Upper lobe of right lung (tissue), 1 donor: ENCODE data around the gene OTOP2. TPM values are rescaled to one million over a fixed set of nuclear protein-coding genes. Genes with fewer than 3 reads are reported as not detected.

Source experiments
- ATAC-seq: fragments of 200-7000 bp; cut with Tn5 transposase; one replicate; pipeline ENCODE4 v1.9.1; 2020; ENCODE audit warnings: mild to moderate bottlenecking, moderate library complexity
- DNase-seq: peaks from one replicate; pipeline ENCODE4 v3.0.0-alpha.2; 2020
- H3K27ac ChIP-seq: fragments of 200-600 bp; one replicate; pipeline ENCODE4 v1.8.0; 2022
- H3K27me3 ChIP-seq: fragments of 200-600 bp; one replicate; pipeline ENCODE4 v1.8.0; 2022; ENCODE audit warnings: mild to moderate bottlenecking
- H3K36me3 ChIP-seq: fragments of 200-600 bp; one replicate; pipeline ENCODE4 v1.8.0; 2022
- H3K4me1 ChIP-seq: fragments of 200-600 bp; one replicate; pipeline ENCODE4 v1.8.0; 2022
- H3K4me3 ChIP-seq: fragments of 200-600 bp; one replicate; pipeline ENCODE4 v1.8.0; 2022; ENCODE audit warnings: mild to moderate bottlenecking
- H3K9me3 ChIP-seq: fragments of 200-600 bp; one replicate; pipeline ENCODE4 v1.8.0; 2022
- intact Hi-C: fragments of 100-400 bp; cut with DNase I; formaldehyde crosslinking; loops from one replicate; pipeline ENCODE4 v1.11.0; 2022
- total RNA-seq: library from RNA; stranded (reverse); fragmentation: NEBNext Ultra II Directional; extraction: Animal tissue kit (Norgen Biotek cat#: 25700); gene quantifications from one replicate; pipeline ENCODE4 v1.2.1, GENCODE V29; 2021
- TF ChIP-seq, protein P1 (sequence below): fragments of 200-600 bp; IDR thresholded peaks from one replicate; pipeline ENCODE4 v1.8.0; 2022; ENCODE audit warnings: antibody characterized with exemption
- donor health status: DM: no; HTN: yes; CAD: no; lungs with severe emphysema.

The OTOP2 gene
- total RNA-seq, 1 donor from 2014 or later, result not detected

DNA sequence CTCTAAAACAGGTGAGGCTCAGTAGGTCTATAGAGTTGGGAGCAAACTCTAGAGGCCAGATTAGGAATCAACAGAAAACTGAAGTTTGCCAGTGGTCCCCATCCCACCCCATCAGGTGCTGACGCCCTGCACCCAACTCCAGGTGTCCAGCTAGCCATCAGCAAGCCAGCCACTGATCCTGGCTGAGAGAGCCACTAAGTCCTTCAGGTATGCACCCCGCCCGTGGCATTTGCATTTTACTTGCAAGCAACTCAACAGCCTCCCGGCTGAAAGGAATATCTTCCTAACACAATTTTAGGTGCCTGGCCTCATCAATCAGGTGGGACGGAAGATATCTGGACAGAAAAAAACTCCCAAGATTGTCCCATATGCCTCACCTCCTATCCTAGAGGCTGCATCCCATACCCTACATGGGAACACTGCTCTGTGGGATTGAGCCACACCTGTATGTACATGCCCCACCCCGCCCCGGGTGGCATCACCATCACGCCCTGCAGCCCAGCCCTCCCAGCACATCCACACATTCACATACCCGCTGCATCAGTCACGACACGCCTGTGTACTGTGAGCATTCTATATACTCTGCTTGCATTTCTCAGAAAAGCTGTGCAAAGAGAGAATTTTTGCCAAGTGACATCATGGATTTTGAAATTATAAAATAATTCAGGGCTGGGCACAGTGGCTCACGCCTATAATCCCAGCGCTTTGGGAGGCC lies 19.9 kb downstream of the OTOP2 start:
- Histone ChIP-seq H3K4me1 (no peaks in the 10 kb centered on the region), H3K4me3 (no peak overlapping the region), H3K36me3 (no peaks in the 10 kb centered on the region), H3K9me3 (no peaks in the 10 kb centered on the region), H3K27ac (no peak overlapping the region), H3K27me3 (peaks cover 38% of the 10 kb centered on the region)
- TF ChIP-seq, protein P1, sequence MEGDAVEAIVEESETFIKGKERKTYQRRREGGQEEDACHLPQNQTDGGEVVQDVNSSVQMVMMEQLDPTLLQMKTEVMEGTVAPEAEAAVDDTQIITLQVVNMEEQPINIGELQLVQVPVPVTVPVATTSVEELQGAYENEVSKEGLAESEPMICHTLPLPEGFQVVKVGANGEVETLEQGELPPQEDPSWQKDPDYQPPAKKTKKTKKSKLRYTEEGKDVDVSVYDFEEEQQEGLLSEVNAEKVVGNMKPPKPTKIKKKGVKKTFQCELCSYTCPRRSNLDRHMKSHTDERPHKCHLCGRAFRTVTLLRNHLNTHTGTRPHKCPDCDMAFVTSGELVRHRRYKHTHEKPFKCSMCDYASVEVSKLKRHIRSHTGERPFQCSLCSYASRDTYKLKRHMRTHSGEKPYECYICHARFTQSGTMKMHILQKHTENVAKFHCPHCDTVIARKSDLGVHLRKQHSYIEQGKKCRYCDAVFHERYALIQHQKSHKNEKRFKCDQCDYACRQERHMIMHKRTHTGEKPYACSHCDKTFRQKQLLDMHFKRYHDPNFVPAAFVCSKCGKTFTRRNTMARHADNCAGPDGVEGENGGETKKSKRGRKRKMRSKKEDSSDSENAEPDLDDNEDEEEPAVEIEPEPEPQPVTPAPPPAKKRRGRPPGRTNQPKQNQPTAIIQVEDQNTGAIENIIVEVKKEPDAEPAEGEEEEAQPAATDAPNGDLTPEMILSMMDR, result no peak
- intact Hi-C loops, result no loop called here
- ATAC-seq (no peak), DNase-seq (no peak)

- TF ChIP-seq, protein P1, result no peak
- intact Hi-C loops, result no loop called here
These were observed 21.5 kb downstream of the OTOP2 start for GRCh38 chr17:74945543-74945942.

DNA sequence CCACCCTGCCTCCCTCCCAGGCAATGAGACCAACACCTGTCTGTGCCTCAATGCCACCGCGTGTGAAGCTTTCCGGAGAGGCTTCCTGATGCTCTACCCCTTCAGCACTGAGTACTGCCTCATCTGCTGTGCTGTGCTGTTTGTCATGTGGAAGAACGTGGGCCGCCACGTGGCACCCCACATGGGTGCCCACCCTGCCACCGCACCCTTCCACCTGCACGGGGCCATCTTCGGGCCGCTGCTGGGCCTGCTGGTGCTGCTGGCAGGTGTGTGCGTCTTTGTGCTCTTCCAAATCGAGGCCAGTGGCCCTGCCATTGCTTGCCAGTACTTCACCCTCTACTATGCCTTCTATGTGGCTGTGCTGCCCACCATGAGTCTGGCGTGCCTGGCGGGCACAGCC lies 22.6 kb downstream of the OTOP2 start:
- DNase-seq (no peak), ATAC-seq (no peak)
- Histone ChIP-seq H3K36me3 (no peaks in the 10 kb centered on the region), H3K27ac (no peak overlapping the region), H3K4me1 (no peaks in the 10 kb centered on the region), H3K4me3 (no peak overlapping the region), H3K9me3 (no peaks in the 10 kb centered on the region), H3K27me3 (peaks cover 26% of the 10 kb centered on the region)
- intact Hi-C loops, result no loop called here
- TF ChIP-seq, protein P1, result no peak

More at GRCh38 chr17:74945543-74945942, 21.5 kb downstream of the OTOP2 start:
- ATAC-seq (no peak), DNase-seq (no peak)
- Histone ChIP-seq H3K4me3 (no peak overlapping the region), H3K4me1 (no peaks in the 10 kb centered on the region), H3K27ac (no peak overlapping the region), H3K9me3 (no peaks in the 10 kb centered on the region), H3K27me3 (peaks cover 35% of the 10 kb centered on the region), H3K36me3 (no peaks in the 10 kb centered on the region)

- Histone ChIP-seq H3K9me3 (no peaks in the 10 kb centered on the region), H3K4me1 (no peaks in the 10 kb centered on the region), H3K27me3 (peaks cover 21% of the 10 kb centered on the region), H3K27ac (no peak overlapping the region), H3K4me3 (no peak overlapping the region), H3K36me3 (no peaks in the 10 kb centered on the region)
- intact Hi-C loops, result no loop called here
- no peak for DNase-seq
- TF ChIP-seq, protein P1, result no peak
- no peak for ATAC-seq
These were observed 23.1 kb downstream of the OTOP2 start for GRCh38 chr17:74947041-74947754.

DNA sequence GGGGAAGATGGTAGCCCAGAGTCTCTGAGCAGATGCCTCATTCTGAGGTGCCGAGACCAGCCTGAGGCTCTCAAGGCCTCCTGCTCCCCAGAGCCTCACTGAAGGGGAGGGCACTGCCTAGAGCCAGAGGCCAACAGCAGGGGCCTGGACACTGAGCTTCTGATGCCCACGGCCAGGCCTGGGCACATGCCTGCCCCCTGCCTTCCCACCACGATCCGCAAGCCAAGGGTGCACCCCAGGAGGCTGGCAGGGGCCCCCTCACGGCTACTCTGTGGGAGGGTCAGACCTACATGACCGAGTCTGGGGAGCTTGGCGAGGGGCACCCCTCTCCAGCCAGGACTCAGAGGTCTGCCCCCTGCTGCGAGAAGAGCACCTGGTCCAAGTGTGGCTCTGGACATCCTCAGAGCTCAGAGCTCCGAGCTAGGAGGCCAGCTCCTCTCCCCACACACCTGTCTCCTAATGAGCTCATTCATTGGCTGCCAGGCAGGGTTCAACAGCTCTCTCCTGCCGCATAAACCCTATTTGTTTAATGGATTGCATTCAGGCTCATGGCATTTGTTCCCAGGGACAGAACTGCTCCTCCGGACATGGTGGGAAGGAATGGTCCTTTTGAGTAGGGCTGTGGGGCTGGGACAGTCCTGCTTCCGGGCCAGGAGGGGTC lies 25.5 kb downstream of the OTOP2 start:
- DNase-seq (no peak), ATAC-seq (no peak)
- TF ChIP-seq, protein P1, result no peak
- intact Hi-C loops, result no loop called here
- H3K27me3 ChIP-seq, result peaks cover 11% of the 10 kb centered on the region
- no peak overlapping the region for H3K27ac ChIP-seq
- no peak overlapping the region for H3K4me3 ChIP-seq
- H3K9me3 ChIP-seq, result no peaks in the 10 kb centered on the region
- H3K4me1 ChIP-seq, result no peaks in the 10 kb centered on the region
- H3K36me3 ChIP-seq, result no peaks in the 10 kb centered on the region
